ENCODE results near the gene SLC9A8.

Gene SLC9A8

GRCh38 chr20:49880177-49880576 is 67.5 kb downstream of the SLC9A8 start:
- no peak for DNase-seq

- no peak for DNase-seq
Measured at GRCh38 chr20:49880724-49881445, 68.3 kb downstream of the SLC9A8 start.

- DNase-seq: no peak
Measured at GRCh38 chr20:49882171-49882970, 69.7 kb downstream of the SLC9A8 start.

- DNase-seq: no peak
Measured at GRCh38 chr20:49883246-49883802, 70.7 kb downstream of the SLC9A8 start.

- no peak for DNase-seq
Measured at GRCh38 chr20:49885558-49886332, 73.1 kb downstream of the SLC9A8 start.

- no peak for DNase-seq
Measured at GRCh38 chr20:49886571-49887213, 74.1 kb downstream of the SLC9A8 start.

DNA sequence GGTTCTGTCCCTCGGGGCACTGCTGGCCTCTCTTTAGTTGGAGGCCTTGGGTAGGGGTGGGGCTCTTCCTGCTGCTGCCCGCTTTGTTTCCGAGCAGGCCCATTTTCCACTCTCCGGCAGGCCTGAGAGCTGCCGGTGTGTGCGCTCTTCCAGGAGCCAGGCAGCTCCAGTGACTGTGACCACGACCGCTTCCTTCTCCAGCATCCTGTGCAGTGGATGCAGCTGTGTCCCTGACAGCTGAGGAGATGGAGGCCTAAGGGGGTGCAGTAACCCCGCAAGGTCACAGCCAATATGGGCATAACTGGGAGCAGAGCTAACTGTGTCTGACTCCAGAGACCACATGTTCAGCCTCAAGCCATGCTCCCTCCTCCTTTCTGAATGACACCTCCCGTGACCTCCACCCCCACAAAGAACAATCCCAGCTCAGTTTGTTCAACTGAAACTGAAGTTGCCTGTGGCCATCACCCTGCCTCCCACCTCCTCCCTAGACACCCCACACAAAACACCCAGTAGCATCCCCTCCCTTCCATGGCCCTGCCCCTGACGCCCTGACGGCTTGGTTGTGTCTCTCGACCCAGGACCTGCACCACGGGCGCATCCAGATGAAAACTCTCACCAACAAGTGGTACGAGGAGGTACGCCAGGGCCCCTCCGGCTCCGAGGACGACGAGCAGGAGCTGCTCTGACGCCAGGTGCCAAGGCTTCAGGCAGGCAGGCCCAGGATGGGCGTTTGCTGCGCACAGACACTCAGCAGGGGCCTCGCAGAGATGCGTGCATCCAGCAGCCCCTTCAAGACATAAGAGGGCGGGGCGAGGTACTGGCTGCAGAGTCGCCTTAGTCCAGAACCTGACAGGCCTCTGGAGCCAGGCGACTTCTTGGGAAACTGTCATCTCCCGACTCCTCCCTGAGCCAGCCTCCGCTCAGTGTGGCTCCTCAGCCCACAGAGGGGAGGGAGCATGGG is 74.9 kb downstream of the SLC9A8 start:
- no peak for DNase-seq

DNA sequence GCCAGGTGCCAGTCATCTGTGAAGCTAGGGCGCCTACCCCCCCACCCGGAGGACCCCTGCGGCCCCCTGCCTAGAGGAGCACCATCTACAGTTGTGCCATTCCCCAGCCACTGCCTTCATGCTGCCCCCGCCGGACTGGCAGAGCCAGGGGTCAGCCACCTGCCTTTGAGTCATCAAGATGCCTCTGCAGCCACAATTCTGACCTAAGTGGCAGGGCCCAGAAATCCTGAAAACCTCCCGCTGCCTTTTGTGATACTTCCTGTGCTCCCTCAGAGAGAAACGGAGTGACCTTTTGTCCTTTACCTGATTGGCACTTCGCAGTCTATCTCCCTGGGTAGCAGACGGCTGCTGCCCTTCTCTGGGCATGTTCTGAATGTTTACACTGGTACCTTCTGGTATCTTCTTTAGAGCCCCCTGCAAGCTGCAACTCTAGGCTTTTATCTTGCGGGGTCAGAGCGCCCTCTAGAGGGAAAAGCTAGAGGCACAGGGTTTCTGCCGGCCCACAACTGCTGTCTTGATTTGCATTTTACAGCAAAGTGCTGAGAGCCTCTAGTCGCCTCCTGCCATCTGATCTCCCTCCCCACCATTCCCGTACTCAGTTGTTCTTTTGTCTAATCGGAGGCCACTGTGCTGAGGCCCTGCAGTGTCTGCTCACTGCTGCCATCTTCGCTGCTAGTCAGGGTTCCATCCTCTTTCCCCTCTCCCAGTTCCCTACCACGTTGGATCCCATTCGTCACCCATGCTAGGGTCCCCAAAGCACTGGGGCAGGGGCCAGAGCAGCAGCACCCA is 75.8 kb downstream of the SLC9A8 start:
- peak; percentile 37 for DNase-seq

DNA sequence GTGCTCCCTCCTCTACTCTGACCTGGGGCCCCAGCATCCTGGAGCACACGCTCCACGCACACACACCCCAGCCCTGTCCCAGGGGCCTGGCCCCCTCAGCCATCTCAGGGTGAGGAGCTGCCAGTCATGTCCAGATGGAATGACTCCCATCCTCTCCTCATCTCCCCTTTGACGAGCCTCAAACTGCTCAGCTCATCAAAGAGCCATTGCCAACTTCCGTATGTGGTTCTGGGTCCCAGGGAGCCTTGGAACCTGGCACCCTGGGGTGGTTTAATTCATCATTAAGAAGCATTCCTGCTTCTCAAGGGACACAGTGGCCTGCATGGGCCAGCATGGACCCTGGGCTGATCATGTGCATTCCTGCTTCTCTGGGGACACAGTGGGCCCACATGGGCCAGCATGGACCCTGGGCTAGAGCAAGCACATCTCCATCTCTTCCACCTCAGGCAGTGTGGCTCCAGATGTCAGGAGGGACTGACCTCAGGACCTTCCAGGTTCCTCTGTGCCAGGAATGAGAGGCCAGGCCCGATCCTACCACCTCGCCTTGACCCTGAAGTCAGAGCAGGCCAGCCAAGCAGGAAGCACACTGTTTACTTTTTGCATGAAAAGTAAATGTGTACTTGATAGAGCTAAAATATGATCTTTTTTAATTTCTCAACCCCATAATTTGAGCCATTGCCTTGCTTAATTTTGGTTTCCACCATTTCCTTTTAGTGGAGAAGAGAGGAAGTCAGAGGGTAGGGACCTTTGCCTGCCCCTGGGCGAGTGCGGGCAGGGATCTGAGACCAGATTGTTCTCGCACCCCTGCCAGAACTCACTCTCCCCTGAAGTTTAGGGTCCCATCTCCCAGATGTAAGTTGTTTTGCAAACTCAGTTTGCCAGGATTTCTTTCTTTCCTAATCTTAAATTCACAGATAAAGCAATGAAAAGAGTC is 76.6 kb downstream of the SLC9A8 start:
- DNase-seq: no peak

DNA sequence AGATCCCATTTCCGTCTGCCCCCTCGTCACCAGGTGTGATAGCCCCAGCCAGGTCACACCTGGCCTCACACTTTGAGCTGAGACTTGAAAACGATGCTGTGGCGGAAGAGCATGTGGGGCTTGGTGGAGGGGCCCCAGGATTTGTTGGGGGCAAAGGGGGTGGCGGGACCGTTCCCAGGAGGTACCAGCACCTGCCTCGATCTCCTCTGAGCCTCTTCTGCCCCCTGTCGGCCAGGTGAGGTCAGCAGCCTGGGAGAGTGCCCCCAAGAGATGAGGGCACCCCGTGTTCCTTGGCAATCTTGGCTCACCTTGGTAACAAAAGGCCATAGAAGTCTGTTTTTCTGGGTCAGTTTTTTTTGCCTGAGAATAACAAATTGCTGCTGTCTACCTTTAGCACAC is 77.3 kb downstream of the SLC9A8 start:
- no peak for DNase-seq

DNA sequence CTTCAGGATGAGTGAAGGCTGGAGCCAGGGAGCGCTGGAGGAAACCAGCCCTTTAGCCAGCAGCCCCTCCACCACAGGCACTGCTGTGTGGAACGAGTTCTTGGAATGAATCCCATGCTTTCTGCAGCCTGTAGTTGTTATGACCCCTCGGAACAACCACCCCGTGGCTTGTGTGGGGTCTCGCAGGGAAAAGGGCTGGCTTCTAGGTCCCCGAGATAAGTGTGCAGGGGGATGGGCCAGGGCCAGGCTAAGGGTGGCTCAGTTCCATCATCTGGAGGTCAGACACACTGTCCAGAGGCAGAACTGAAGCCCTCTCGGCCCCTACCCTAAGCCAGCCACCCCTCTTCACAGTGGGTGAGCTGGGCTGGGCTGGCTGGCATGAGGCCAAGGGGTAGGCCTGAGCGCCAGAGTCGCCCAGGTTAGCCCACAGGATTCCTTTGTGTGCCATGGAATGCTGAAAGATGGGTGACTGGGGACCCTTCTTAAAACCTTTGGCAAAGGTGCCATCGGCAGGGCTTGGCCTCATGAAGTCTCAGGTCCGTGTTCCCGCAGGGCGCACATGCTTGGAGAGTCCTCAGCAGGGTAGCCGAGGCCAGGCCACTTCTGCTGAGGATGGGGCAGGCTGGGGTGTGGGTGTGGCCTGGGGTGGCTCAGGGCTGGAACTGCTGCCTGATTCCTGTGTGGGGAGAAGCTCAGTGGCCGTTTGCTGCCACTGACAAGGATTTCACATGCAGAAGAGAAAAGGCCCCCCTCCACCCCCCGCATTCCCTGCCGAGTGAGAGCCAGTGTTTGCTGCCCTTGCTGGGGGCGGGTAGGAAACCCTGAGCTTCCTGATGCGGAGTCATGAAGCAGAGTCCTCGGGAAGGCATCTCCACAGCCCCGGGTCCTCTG is 78.1 kb downstream of the SLC9A8 start:
- DNase-seq: no peak

- DNase-seq: no peak
Measured at GRCh38 chr20:49891476-49892110, 79.0 kb downstream of the SLC9A8 start.

DNA sequence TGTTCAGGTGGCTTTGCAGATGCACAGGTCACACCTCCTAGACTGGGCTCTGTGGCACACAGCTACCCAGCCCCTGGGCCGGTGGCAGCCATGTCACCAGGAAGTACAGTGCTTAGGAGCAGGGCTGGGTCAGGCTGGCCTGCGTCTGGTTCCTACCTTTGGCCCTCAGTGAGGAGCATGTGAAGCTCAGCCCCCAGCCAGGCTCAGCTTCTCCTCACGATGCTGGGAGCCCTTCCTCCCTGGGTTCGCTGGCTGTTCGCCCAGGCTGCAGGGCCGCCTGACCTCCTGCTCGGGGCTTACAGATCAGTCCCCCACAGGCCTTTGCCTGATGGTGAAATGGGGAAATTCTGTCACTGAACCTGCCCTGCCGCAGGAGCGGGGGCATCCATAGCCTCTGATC is 79.6 kb downstream of the SLC9A8 start:
- no peak for DNase-seq

GRCh38 chr20:49892817-49893216 is 80.2 kb downstream of the SLC9A8 start:
- no peak for DNase-seq

- DNase-seq: no peak
Measured at GRCh38 chr20:49893242-49894072, 80.8 kb downstream of the SLC9A8 start.

GRCh38 chr20:49894073-49894470 is 81.4 kb downstream of the SLC9A8 start:
- no peak for DNase-seq
